Measurements from ENCODE around the gene BTBD1. TPM values are rescaled to one million over a fixed set of nuclear protein-coding genes. Genes with fewer than 3 reads are reported as not detected.

The BTBD1 gene
- total RNA-seq, 1 experiment from 2014 or later = 80.0 TPM

DNA sequence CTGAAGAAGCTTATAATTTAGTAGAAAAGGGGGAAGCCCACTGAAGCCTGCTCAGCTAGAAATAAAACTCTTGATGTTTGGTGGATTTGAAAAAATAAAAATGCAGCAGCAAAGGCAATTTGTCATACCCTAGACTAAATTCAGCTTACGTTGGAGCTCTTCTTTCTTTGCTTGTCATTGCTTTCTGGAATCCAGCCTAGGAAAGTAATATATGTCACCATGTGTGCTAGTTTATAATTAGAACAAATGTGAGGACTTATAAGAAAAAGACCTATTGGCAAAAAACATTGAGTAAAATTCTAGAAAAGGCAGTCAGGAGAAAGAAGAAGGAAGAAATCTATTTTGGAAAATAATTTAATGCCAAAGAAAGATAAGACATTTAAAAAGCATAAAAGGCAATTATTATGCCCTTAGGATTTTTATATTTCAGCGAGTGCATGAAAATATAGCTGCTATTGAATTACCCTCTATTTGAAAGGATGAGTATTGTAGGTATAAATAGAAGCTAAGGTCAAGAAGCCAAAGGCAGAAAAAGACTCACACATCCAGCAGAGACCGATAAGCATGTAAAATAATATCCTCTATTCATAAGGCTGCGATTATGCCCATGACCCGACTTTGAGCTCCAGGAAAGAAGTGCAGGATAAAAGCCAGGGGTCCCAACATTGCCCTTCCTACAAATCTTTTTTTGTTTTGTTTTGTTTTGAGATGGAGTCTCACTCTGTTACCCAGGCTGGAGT is 10.6 kb upstream of the BTBD1 start:
- intact Hi-C loops (cut with micrococcal nuclease) = no loop called here
- RAD21 ChIA-PET (ENCODE audit: low non-redundant PET in 1 of 2, low total read pairs in 2 of 2, uncharacterized antibody in 2 of 2, unreplicated experiment in 2 of 2) = no interaction called here

More for the DNA sequence above, 10.6 kb upstream of the BTBD1 start:
- Histone ChIP-seq H3K4me3 (replicated peaks in 1 of 2; ENCODE audit: low read depth in 1 of 2, low read length in 2 of 2) (no peak overlapping the region), H3K9me2 (ENCODE audit: insufficient read depth) (no peaks in the 10 kb centered on the region), H3K4me1 (ENCODE audit: control insufficient read depth in 1 of 2, insufficient read depth in 2 of 2, low read length in 2 of 2) (no peaks in the 10 kb centered on the region), H3K36me3 (ENCODE audit: control insufficient read depth in 1 of 2, insufficient read depth in 2 of 2, low read length in 2 of 2) (no peaks in the 10 kb centered on the region), H3K27ac (ENCODE audit: low read depth, low read length) (no peak overlapping the region), H3K9me3 (ENCODE audit: control insufficient read depth in 1 of 2, insufficient read depth in 1 of 2, low read depth in 1 of 2, low read length in 2 of 2) (peaks cover 0 to 8% of the 10 kb centered on the region in 2 experiments; a peak in 1 of 4 replicates), H2AFZ (ENCODE audit: low read depth, low read length, poor library complexity, severe bottlenecking) (no peak overlapping the region), H3K27me3 (ENCODE audit: insufficient read depth, low read length) (no peaks in the 10 kb centered on the region), H4K20me1 (ENCODE audit: insufficient read depth) (no peaks in the 10 kb centered on the region), H3K4me2 (ENCODE audit: low read length) (no peak overlapping the region), H3K9ac (ENCODE audit: low read length) (no peak overlapping the region), H3K79me2 (ENCODE audit: insufficient read depth, low read length) (no peaks in the 10 kb centered on the region)
- ChIA-PET POLR2A (interaction anchor here (1.4 kb wide), 1 partner anchor 10 kb away, joined by 3 read pairs; no protein-coding TSS in a partner anchor), CTCF (no interaction called here)
- TF ChIP-seq CBX3 (IDR thresholded peaks at IDR 0.05; ENCODE audit: low read depth) = no peak
- TF ChIP-seq CEBPB (IDR thresholded peaks at IDR 0.05; ENCODE audit: low read depth) = no peak
- TF ChIP-seq YY1 (IDR thresholded peaks at IDR 0.05; ENCODE audit: extremely low read depth, insufficient replicate concordance, low read depth, low read length) = no peak
- TF ChIP-seq EGR1 (IDR thresholded peaks at IDR 0.05; ENCODE audit: low read depth) = no peak
- no peak for TF ChIP-seq ZFX (IDR thresholded peaks at IDR 0.05)
- no peak for TF ChIP-seq ELF1 (IDR thresholded peaks at IDR 0.05; ENCODE audit: borderline replicate concordance, low read depth)
- no peak for TF ChIP-seq POLR2A (IDR thresholded peaks at IDR 0.05; ENCODE audit: borderline replicate concordance, extremely low read depth, insufficient read depth, insufficient read length)
- TF ChIP-seq TCF7L2 (IDR thresholded peaks at IDR 0.05; ENCODE audit: borderline replicate concordance, extremely low read depth, insufficient read depth, insufficient read length) = no peak
- TF ChIP-seq, protein P1, sequence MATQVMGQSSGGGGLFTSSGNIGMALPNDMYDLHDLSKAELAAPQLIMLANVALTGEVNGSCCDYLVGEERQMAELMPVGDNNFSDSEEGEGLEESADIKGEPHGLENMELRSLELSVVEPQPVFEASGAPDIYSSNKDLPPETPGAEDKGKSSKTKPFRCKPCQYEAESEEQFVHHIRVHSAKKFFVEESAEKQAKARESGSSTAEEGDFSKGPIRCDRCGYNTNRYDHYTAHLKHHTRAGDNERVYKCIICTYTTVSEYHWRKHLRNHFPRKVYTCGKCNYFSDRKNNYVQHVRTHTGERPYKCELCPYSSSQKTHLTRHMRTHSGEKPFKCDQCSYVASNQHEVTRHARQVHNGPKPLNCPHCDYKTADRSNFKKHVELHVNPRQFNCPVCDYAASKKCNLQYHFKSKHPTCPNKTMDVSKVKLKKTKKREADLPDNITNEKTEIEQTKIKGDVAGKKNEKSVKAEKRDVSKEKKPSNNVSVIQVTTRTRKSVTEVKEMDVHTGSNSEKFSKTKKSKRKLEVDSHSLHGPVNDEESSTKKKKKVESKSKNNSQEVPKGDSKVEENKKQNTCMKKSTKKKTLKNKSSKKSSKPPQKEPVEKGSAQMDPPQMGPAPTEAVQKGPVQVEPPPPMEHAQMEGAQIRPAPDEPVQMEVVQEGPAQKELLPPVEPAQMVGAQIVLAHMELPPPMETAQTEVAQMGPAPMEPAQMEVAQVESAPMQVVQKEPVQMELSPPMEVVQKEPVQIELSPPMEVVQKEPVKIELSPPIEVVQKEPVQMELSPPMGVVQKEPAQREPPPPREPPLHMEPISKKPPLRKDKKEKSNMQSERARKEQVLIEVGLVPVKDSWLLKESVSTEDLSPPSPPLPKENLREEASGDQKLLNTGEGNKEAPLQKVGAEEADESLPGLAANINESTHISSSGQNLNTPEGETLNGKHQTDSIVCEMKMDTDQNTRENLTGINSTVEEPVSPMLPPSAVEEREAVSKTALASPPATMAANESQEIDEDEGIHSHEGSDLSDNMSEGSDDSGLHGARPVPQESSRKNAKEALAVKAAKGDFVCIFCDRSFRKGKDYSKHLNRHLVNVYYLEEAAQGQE (IDR thresholded peaks at IDR 0.05; ENCODE audit: low read depth) = no peak
- TF ChIP-seq, protein P2, sequence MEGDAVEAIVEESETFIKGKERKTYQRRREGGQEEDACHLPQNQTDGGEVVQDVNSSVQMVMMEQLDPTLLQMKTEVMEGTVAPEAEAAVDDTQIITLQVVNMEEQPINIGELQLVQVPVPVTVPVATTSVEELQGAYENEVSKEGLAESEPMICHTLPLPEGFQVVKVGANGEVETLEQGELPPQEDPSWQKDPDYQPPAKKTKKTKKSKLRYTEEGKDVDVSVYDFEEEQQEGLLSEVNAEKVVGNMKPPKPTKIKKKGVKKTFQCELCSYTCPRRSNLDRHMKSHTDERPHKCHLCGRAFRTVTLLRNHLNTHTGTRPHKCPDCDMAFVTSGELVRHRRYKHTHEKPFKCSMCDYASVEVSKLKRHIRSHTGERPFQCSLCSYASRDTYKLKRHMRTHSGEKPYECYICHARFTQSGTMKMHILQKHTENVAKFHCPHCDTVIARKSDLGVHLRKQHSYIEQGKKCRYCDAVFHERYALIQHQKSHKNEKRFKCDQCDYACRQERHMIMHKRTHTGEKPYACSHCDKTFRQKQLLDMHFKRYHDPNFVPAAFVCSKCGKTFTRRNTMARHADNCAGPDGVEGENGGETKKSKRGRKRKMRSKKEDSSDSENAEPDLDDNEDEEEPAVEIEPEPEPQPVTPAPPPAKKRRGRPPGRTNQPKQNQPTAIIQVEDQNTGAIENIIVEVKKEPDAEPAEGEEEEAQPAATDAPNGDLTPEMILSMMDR (IDR thresholded peaks at IDR 0.05 in 2 of 3, conservative IDR thresholded peaks at IDR 0.05 in 1 of 3; ENCODE audit: borderline replicate concordance in 1 of 3, insufficient read depth in 1 of 3, low read depth in 2 of 3, low read length in 2 of 3) = no peak
- TF ChIP-seq EZH2 (IDR thresholded peaks at IDR 0.05) = no peak
- TF ChIP-seq JUND (IDR thresholded peaks at IDR 0.05) = no peak
- TF ChIP-seq SRF (IDR thresholded peaks at IDR 0.05; ENCODE audit: low read depth) = no peak
- TF ChIP-seq, protein P3, sequence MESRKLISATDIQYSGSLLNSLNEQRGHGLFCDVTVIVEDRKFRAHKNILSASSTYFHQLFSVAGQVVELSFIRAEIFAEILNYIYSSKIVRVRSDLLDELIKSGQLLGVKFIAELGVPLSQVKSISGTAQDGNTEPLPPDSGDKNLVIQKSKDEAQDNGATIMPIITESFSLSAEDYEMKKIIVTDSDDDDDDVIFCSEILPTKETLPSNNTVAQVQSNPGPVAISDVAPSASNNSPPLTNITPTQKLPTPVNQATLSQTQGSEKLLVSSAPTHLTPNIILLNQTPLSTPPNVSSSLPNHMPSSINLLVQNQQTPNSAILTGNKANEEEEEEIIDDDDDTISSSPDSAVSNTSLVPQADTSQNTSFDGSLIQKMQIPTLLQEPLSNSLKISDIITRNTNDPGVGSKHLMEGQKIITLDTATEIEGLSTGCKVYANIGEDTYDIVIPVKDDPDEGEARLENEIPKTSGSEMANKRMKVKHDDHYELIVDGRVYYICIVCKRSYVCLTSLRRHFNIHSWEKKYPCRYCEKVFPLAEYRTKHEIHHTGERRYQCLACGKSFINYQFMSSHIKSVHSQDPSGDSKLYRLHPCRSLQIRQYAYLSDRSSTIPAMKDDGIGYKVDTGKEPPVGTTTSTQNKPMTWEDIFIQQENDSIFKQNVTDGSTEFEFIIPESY (IDR thresholded peaks at IDR 0.05; ENCODE audit: extremely low read depth, insufficient replicate concordance, low read length) = no peak
- no TSS peak for BruUV-seq (replicated peaks)
- ATAC-seq = no peak
- no peak for DNase-seq (ENCODE audit: low read depth, low spot score)

Measured in HCT116 (cell line).